ENCODE results near the gene RGS13.

- TF ChIP-seq POLR2A (IDR thresholded peaks at IDR 0.05; ENCODE audit: low read length) (no peak), GATA1 (IDR thresholded peaks at IDR 0.05; ENCODE audit: low read depth, low read length) (no peak)
Measured at GRCh38 chr1:192707978-192708547, 72.1 kb downstream of the RGS13 start.

All from erythroblast (primary cell).